GM21723 (cell line): Measurements from ENCODE around the gene ANKS1A.
A peak's percentile ranks its signal among the peaks of the same experiment; 100 is the strongest.
"Not testable (repeated sequence)": the region's sequence is repeated elsewhere in the genome, so short reads cannot be mapped to it uniquely, and the experiment has no call there.

Experiments used
- ATAC-seq: cut with Tn5 transposase; IDR thresholded peaks from one replicate; pipeline ENCODE4 v1.9.1; 2021; ENCODE audit warnings: mild to moderate bottlenecking, moderate library complexity; ENCODE audit not compliant: unreplicated experiment

ANKS1A gene

DNA sequence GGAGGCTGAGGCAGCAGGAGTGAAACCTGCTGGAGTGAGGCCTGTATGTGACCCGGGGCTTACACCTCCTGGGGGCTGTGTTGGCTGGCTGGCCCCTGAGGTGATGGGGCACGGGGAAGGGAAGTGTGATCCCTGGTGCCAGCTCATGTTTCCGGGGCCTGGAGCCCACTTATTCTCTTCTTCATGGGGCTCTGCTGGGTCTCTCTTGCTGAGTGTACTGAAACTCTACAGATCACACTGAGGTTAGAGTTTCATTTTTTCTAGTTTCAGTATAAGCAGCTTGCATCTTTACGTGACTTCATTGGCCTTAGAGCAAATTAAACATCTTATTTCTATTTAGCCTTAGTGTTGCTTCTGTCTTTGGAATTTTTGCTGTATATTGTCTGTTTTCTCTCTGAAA, 96.2 kb downstream of the ANKS1A start:
- no peak for ATAC-seq

DNA sequence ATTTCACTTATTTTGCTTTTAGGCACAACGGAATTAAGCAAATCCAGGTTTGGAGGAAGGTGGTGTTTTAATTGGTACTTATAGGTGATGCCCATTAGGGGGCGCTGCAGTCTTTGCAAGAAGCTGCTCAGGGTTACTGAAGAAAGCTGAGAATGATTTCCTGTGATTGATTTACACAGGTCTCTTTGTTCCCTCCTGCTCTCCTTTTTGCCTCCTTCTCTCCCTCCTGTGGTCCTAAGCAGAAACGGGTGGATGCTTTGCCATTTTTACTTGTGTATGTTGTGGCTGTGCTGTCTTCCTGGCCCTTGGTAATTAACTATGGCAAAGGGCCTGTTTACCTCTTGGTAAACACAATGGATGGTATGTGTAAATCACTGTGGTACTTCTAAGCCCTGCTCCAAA, 97.8 kb downstream of the ANKS1A start:
- ATAC-seq = no peak

DNA sequence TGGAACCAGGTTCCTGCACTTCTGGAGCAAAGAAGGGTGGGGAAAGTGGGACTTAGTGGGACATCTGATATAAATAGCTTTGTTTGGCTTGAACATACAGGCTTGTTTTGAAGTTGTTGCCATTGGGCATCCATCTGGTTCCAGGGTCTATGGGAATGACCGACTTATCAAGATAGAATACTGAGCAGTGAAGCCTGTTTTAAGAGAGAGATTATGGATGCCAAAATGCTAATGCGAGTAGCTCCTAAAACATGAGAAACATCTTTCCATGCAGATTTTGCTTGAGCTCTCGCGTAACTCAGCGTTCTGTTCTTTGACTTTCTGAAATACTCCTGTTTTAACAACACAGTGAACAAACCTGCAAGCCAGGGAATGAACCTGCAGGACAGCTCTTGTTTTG, 98.5 kb downstream of the ANKS1A start:
- no peak for ATAC-seq

DNA sequence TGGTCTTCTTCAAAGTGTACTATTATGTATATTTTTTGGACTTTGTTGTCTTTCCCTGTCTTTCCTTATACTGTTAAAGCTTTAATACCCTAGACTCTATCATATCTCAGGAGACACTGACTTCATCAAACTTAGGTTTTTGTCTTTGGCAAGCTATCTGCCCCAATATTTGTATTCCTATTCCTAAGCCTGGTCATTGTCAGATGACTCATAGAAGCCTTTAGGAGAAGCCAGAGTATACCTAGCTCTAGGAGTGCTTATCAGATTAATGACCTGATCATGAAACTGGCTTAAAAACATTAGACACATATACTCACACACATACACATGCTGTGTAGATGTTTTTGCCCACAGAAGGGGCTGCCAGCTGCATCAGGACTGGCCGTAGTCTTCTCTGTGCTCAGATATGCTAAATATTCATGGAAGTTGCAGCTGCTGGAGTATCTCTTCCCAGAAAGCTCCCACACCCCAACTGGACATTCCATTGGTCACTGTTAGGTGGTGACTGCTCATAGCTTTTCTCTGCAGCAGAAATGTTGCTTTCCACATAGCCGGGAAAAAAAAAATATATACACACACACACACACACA, 102.0 kb downstream of the ANKS1A start:
- ATAC-seq = no peak

DNA sequence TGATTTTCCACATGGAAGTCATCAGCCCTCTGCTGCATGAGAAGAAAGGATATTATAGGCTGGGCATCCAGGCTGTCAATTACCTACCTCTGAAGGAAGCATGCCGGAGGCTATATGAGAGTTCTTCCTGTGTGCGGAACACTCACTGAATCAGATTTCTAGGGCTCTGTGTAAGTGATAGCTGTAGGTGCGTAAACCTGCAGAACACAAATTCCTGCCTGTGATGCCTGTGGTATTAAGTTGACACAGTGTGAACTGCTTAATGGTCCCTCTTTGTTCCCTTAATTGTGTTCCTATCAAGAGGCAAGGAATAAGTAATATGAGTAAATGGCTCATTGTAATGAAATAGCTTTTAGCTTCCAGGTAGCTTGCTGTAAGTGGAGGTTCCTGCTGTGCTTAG, 103.3 kb downstream of the ANKS1A start:
- ATAC-seq = no peak

DNA sequence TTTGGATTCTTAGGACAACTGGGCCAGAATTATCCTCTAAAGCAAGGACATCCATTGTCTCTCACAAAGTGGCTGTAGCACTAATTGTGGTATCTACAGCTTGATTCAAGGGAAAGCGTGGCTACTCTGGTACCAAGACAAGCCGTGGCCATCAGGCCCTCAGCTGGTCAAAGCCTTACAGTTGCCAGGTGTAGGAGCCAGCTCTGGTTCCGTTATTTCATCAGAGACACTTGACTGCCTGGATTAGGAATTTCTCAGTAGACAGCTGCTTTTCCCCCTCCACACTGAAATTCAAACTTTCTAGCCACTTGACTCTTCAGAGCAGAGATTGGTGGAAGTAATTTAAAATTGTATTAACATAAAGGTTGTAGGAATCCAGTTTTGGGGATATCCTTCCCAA, 104.2 kb downstream of the ANKS1A start:
- ATAC-seq = no peak

DNA sequence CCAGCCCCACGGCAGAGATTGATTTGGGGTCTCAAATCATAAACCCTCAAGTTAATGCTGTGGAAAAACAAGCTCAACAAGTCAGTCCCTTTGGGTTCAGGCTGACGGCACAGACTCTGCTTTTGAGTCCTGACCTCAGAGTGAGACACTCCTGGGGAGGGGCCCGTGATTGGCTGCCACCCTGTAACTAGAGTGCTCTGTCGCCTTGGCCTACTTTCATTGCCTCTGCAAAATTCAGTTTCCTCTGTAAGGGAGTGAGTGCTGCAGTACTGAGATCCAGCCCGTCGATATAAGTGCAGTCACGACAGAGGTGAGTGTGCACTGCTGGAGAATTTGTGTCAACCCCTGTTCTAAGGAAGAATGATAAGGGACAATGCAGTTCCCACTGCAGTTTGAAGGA, 105.6 kb downstream of the ANKS1A start:
- no peak for ATAC-seq

DNA sequence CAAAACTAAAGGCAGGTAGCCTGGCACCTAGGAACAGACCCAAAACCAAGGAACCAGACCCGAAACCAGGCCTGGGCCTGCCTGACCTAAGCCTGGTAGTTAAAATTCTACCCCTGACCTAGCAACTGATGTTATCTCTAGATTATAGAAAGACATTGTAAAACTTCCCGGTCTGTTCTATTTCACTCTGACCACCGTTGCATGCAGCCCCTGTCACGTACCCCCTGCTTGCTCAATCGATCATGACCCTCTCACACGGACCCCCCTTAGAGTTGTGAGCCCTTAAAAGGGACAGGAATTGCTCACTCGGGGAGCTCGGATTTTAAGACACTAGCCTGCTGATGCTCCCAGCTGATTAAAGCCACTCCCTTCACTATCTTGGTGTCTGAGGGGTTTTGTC, 109.4 kb downstream of the ANKS1A start:
- not testable (repeated sequence) for ATAC-seq

DNA sequence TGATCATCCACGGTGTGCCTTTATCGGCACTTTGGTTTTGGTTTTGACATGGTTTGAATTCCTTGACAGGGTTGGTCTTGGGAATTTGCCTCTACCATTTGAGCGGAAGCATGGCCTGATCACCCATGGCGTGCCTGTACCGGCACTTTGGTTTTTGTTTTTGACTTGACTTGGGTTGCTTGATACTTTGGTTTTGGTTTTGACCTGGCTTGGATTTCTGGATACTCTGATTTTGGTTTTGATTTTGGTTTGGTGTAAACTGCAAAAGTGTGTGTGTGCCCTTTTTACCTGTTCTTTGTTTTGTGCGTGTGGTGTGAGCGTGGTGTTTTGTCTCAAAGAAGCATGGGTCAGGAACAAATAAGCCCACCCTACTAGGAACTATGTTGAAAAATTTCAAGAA, 110.1 kb downstream of the ANKS1A start:
- ATAC-seq = not testable (repeated sequence)

DNA sequence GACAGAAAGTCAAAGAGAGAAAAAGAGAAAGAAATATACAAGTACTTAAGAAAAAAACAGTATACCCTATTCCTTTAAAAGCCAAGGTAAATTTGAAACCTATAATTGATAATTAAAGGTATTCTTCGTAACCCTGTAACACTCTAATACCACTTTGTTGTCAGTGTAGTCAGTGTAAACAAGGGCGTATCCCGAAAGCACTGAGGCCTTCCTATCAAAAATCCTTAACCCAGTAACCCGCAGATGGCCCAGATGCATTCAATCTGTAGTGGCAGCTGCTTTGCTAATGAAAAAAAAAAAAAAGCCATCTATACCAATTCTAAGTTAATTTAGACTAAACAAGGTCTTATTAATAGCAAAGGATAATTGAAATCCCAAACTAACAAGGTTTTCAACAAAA, 110.9 kb downstream of the ANKS1A start:
- ATAC-seq = not testable (repeated sequence)

DNA sequence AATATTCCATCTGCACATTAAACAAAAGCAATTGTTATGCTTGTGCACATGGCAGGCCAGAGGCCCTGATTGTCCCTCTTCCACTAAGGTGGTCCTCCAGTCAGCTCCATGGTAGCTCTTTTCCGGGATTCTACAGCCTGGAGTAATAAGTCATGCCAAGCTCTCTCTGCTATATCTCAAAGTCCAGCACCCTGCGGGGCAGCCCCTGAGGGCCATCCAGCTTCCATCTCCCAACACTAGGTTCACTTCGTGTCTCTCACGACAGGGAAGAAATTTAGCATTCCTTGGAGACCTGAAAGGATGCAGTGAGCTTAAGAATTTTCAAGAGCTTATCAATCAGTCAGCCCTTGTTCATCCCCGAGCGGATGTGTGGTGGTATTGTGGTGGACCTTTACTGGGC, 112.3 kb downstream of the ANKS1A start:
- ATAC-seq = not testable (repeated sequence)

DNA sequence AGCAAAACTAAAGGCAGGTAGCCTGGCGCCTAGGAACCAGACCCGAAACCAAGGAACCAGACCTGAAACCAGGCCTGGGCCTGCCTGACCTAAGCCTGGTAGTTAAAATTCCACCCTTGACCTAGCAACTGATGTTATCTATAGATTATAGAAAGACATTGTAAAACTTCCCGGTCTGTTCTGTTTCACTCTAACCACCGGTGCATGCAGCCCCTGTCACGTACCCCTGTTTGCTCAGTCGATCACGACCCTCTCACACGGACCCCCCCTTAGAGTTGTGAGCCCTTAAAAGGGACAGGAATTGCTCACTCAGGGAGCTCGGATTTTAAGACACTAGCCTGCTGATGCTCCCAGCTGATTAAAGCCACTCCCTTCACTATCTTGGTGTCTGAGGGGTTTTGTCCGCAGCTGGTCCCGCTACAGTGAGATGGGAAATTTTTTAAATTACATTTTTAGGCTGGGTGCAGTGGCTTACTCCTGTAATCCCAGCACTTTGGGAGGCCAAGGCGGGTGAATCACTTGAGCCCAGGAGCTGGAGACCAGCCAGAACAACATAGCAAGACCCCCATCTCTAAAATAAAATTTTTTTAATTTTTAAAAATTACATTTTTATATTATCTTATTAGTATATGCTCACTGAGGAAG, 115.0 kb downstream of the ANKS1A start:
- not testable (repeated sequence) for ATAC-seq

DNA sequence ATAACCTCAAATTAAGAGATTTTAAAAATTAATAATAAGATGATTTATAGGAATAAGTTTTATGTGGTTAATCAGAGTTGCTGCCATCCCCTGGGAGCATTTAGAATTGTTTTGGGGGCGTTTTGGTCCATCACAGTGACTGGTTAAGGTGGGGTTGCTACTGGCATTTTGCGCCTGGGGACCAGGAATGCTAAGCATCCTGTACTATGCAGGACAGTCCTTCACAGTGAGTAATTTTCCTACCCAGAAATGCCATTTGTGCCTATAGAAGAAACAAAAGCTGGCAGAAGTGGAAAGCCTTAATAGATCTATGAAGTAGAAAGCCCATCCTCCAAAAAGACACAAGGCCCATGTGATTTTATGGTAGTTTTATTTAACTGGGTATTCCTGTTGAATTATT, 118.0 kb downstream of the ANKS1A start:
- ATAC-seq = no peak

DNA sequence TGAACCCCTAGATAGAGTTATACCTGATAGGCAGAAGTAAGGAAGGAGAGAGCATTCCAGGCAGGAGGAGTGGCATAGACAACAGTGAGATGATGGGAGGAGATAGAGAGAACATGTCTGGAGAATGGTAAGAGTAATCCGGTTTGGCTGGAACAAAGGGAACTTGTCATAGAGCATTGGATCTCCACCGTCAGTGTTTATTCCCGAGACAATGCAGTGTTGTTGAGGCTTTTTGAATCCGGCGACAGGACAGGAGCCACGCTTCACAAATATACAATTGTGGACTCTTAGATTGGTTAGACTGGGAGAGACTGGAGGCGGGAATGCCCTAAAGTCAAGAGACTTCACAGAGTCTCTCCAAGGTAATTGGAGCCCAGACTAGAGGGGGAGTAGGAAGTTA, 119.8 kb downstream of the ANKS1A start:
- ATAC-seq = no peak

DNA sequence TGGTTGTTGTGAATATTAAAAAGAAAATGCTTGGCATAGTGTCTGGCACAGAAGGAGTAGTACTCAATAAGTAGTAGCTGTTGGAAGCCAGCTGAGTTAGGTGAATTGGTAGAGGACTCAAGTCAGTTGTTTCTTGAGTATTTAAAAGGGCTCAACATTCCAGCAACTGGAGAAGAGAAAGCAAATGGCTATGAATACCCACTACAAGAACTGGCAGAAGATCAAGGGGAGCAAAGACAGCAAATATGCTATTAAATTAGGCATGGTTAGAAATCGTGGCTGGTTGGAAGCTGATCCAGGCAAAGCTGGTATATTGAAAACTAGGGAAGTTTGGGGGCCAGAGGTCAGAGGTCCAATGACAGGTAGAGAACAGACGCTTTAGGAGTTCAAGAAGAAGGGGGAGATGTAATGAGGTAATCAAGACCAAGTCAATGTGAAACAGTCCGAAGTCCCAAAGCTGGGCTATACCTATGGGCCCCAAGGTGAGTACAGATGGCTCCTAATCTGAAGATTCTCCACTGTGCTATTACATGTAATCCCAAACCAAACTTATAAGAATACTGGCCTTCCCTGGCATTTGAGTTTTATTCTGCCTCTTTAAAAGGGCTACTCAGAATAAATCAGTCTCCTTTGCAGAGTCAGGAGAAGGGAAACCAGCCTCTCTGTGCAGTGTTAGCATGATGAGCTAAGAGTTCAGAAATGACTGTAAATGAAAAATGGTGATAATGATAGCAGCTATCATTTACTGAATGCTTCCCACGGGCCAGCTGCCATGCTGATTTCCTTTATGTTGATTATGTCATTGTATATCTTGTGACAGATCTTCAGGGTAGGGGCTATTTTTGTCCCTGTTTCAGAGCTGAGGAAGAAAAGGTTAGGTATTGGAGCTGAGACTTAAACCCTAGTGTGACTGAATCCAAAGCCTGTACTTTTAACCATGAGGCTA, 122.3 kb downstream of the ANKS1A start:
- peak; percentile 77 for ATAC-seq

DNA sequence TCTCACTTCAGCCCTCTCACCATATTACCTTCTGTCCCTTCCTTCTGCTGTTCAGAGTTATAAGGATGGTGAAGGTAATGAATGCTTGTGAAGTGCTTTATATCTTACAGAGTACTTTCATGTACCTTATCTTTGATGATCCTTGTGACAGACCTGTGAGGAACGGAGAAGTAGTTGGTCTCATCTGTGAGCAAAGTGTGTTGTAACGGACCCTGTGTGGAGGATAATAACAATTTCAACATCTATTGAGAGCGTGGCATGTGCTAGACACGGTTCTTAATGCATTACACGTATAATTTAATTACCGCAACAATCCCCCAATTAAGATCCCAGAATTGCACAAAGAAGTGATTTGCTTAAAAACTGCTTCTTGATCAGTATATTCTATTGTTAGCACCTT, 124.6 kb downstream of the ANKS1A start:
- ATAC-seq = no peak

DNA sequence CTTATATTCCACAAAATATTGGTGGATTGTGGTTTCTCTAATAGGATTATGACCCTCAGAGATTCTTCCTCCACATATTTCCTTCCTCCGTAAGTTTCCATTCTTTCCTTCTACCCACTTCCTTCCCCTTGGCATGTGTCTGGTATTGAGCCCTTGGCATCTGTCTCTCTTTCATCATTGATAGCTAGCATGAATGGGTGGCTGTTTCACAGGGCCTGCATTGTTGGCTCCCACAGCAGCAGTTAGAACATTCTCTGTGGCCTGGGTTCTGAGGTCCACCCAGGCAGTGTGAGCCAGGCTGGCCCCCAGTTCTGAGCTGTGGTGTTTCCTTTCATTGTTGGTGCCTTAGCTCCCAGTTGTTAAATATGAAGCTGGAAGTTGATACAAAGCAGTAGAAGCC, 125.3 kb downstream of the ANKS1A start:
- no peak for ATAC-seq

DNA sequence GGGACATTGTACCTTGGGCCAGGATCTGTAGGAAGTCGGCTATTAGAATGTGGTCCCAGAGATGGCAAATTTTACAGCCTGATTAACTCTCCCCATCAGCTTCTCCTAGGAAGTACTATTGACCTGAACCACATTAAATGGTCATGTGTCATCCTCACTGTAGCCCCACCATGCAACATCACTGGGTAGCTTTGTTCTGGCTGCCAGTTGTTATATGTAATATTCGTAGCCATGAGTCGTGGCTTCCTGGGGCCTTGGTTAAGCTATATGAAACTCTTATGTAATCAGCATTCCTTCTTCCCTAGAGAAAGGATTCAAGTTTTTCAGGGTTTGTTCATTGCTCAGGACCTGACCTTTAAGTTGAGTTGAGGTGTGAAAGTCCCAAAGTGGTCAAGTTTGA, 125.7 kb downstream of the ANKS1A start:
- no peak for ATAC-seq

DNA sequence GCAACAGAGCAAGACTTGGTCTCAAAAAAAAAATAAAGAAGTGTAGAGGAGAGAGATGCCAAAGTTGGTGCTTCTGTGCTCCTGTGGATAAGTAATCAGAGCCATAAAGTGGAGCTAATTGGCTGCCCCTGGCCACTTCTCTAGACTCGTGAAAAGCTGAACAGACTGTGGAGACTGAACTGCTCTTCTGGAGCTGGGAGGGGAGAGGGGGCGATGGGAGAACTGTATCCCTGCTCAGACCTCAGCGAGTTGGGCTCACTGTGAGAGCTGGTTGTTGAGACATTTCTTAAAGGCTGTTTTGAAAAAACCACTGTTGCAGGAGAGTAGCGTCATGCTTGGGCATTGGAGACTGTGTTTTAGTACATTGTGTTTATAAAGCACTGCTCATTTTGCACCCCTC, 126.4 kb downstream of the ANKS1A start:
- ATAC-seq = no peak

DNA sequence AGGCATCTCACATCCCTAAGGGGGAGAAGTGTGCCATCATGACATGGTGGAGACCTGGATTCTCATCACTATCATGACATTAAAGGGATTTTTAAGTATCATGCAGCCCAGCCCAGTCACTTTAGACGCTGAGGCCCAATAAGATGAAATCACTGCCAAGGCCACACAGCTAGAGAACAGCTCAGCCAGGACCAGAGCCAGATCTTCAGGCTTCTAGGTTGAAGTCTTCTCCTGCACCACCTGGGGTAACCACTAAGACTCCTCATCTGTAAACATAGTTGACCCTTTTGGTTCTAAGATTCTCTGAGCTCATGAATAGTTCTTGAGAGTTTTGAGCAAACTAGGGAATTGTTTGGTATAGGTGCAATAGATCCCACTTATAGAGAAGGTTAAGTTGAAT, 126.9 kb downstream of the ANKS1A start:
- no peak for ATAC-seq

DNA sequence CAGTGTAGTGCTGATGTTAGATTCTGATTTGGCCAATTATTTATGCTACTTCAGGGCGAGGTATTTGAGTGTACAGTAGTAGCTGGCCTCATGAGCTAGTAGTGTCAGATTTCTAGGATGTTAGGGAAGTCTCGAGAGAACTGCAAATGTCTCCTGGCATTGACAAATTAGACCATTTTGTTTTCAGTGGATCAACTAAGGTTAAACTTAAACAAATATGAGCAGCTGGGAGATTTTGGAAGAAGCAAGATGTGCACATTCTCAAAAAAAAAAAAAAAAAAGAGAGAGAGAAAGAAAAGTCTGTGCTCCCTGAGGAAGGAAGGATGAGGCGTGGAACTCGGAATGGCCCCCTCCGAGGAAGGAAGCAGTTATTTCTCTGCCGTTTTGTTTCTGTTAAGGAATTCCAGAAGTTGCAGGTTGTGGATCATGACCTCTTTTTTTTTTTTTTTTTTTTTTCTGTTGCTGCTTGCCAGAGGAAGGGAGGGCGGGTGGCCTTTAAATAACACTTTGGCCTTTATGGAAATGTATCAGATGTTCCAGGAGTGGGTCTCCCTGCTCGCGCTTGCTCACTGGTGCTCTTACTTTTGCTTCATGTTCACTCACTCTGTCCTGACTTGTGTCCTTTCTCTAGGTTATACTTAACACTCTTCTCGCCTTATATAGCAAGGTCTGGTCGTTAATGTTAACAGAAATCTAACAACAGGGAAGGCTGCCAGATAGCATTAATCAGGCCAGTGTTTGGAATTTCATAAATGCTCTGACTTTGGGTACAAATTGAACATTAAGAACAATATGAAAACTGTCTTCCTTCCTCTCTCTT, 127.7 kb downstream of the ANKS1A start:
- no peak for ATAC-seq
